Measurements from ENCODE around the gene ZNF613. TPM values are rescaled to one million over a fixed set of nuclear protein-coding genes. Genes with fewer than 3 reads are reported as not detected.
A peak's percentile ranks its signal among the peaks of the same experiment; 100 is the strongest.

ZNF613 gene
- 10 to 100 TPM in 1 of 3 donors, 1 to 10 TPM in 2; 5.9 to 13.5 (median 7.9) TPM for total RNA-seq

DNA sequence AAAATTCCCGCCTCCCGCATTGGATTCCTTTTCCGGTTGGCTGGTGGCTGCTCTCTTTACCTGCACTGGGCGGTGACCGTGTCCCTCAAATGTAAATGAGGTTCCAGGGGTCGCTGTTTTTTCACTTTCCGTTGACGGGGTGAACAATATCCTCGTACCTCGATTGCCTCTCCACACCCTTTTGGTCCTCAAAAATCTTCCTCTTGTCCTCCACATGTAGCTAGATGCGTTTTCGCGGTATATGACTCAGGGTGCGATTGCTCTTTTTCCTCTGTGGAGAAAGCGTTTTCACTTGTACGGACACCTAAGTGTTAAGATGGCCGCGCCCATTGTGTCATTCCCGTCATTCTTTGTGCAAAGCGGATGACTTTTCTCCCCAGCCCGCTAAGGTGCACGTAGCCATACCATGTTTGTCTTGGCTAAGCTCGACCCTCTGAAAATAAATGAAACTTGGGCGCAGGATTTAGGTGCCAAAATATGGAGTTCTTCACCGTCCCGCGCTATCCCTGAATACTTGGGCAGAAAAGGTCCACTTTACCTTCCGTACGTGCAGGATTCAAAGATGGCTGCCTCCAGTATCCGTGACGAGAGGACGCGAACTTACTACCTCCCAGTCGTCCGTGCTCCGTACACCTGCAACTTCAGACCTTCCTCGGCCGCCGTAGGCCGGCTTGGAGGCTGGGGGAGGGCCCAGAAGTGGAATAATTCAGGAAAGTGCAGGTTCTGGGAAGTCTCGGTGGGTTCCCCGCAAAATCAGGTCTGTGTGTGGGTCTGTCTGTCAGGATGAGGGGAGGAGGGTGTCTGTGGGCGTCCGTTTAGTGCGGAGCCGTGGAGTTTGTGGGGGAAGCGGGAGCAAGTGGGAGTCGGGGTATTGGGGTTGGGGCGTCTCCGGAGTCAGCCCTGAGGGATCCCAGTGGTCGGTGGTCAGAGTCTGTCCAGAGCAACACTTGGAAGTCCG is at the start of gene ZNF613:
ZNF613 (plus strand) TSS at position 689 of the 958 bp plus-strand sequence. CDS start 8,749 bp downstream, outside the sequence.
- H3K4me1 ChIP-seq, result no peaks in the 10 kb centered on the region
- DNase-seq (ENCODE audit: low spot score in 2 of 2), result peak; percentile 76 to 78
- no peaks in the 10 kb centered on the region for H3K27me3 ChIP-seq
- H3K36me3 ChIP-seq, result no peaks in the 10 kb centered on the region
- H3K27ac ChIP-seq, result peak within 1 kb of the TSS; percentile 86 to 91
- intact Hi-C loops (cut with DNase I; ENCODE audit: low total_unique reads), result no loop called here
- H3K9me3 ChIP-seq, result peaks cover 23 to 30% of the 10 kb centered on the region in 2 donors
- H3K4me3 ChIP-seq, result peak within 1 kb of the TSS; percentile 77 to 84 (median 84)
- TF ChIP-seq POLR2A (IDR thresholded peaks at IDR 0.05) (no peak), POLR2AphosphoS5 (IDR thresholded peaks at IDR 0.05) (peak; percentile 38 to 68 (median 47)), CTCF (IDR thresholded peaks at IDR 0.05) (peak in 2 of 3 donors; percentile 22 to 32)

DNA sequence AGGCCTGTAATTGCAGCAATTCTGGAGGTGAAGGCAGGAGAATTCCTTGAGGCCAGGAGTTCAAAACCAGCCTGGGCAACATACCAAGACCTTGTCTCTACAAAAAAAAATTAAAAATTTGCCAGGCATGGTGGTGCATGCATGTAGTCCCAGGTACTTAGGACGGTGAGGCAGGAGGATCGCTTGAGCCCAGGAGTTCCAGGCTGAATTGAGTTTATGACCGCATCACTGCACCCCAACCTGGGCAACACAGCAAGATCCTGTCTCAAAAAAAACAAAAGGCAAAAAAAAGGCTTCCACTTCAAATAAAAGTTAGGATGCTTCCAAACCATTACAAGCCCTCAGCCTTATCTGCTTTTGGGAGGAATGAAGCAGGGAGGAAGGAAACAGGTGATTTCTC is 44.8 kb upstream of the ZNF613 start:
- Histone ChIP-seq H3K27ac (no peak overlapping the region), H3K4me1 (no peaks in the 10 kb centered on the region), H3K9me3 (peaks cover 37 to 59% of the 10 kb centered on the region in 2 donors), H3K27me3 (no peaks in the 10 kb centered on the region), H3K36me3 (peaks cover 11% of the 10 kb centered on the region), H3K4me3 (no peak overlapping the region)
- no peak for DNase-seq (ENCODE audit: low spot score in 2 of 2)
- TF ChIP-seq POLR2AphosphoS5 (IDR thresholded peaks at IDR 0.05) (no peak), CTCF (IDR thresholded peaks at IDR 0.05) (no peak), POLR2A (IDR thresholded peaks at IDR 0.05) (no peak)
- intact Hi-C loops (cut with DNase I; ENCODE audit: low total_unique reads), result no loop called here

- no peak overlapping the region for H3K27ac ChIP-seq
- DNase-seq (ENCODE audit: low spot score in 2 of 2), result no peak
- H3K9me3 ChIP-seq, result peaks cover 48 to 56% of the 10 kb centered on the region in 2 donors
- TF ChIP-seq POLR2A (IDR thresholded peaks at IDR 0.05), result no peak
- TF ChIP-seq POLR2AphosphoS5 (IDR thresholded peaks at IDR 0.05), result no peak
- TF ChIP-seq CTCF (IDR thresholded peaks at IDR 0.05), result no peak
- H3K4me1 ChIP-seq, result no peaks in the 10 kb centered on the region
- H3K36me3 ChIP-seq, result peaks cover 2% of the 10 kb centered on the region
- no peaks in the 10 kb centered on the region for H3K27me3 ChIP-seq
- intact Hi-C loops (cut with DNase I; ENCODE audit: low total_unique reads), result no loop called here
- no peak overlapping the region for H3K4me3 ChIP-seq
Observed at GRCh38 chr19:51884713-51885112, 42.6 kb upstream of the ZNF613 start.

GRCh38 chr19:51887522-51888498 is 39.5 kb upstream of the ZNF613 start, which contains the start of gene ZNF577:
Gene ZNF577 (minus strand): TSS chr19:51887951. CDS start chr19:51880382, 7,569 bp downstream.
- DNase-seq (ENCODE audit: low spot score in 2 of 2), result peak; percentile 80 to 87
- H3K27me3 ChIP-seq, result no peaks in the 10 kb centered on the region
- intact Hi-C loops (cut with DNase I; ENCODE audit: low total_unique reads), result no loop called here
- no peaks in the 10 kb centered on the region for H3K4me1 ChIP-seq
- TF ChIP-seq CTCF (IDR thresholded peaks at IDR 0.05) (no peak), POLR2AphosphoS5 (IDR thresholded peaks at IDR 0.05) (peak; percentile 79 to 92 (median 85))
- H3K36me3 ChIP-seq, result peaks cover 18% of the 10 kb centered on the region
- peak within 1 kb of the TSS; percentile 77 to 80 for H3K27ac ChIP-seq
- H3K4me3 ChIP-seq, result peak within 1 kb of the TSS; percentile 68 to 72 (median 69)
- peaks cover 61 to 65% of the 10 kb centered on the region in 2 donors for H3K9me3 ChIP-seq
